OCI-LY7 (cell line): ENCODE data around the gene RIPK1.

ENCODE experiments used
- CTCF ChIP-seq: fragments of 200-600 bp; sonication (generic); conservative IDR thresholded peaks from 2 replicates; pipeline ENCODE4 v1.5.1; 2014; ENCODE audit warnings: mild to moderate bottlenecking, antibody characterized with exemption, low read length, moderate library complexity, mixed read lengths
- EZH2phosphoT487 ChIP-seq: fragments of 200-600 bp; sonication (generic); IDR thresholded peaks from 2 replicates; pipeline ENCODE4 v1.6.1; 2018; ENCODE audit warnings: low read depth, borderline replicate concordance, mild to moderate bottlenecking, mixed run types, antibody characterized with exemption, low read length, moderate library complexity, mixed read lengths

- no peak for TF ChIP-seq CTCF
- no peak for TF ChIP-seq EZH2phosphoT487
Measured at GRCh38 chr6:3041147-3041546, 27.1 kb upstream of the RIPK1 start.
